Activated T-helper 1 cell treated with anti-CD3 and anti-CD28 coated beads, Interleukin-12 subunit alpha, Interleukin-12 subunit beta, Interleukin-2, Interleukin-4 antibody, amounts not matched to agents 30 ng/mL and 10 ng/mL and 1 ng/mL, durations not matched to agents 14 hours and 24 hours and 36 hours (primary cell): ENCODE results near the gene WFS1. TPM values are rescaled to one million over a fixed set of nuclear protein-coding genes. Genes with fewer than 3 reads are reported as not detected.

Source experiments
- DNase-seq: peaks from one replicate; pipeline ENCODE4 v3.0.0; 2021; ENCODE audit warnings: low spot score
- H3K27ac Mint-ChIP-seq: one replicate; pipeline ENCODE4 v1.8.0; 2021; ENCODE audit warnings: mild to moderate bottlenecking, mixed read lengths
- H3K27me3 Mint-ChIP-seq: one replicate; pipeline ENCODE4 v1.8.0; 2022; ENCODE audit warnings: mild to moderate bottlenecking, moderate library complexity, mixed read lengths; ENCODE audit not compliant: insufficient read depth
- H3K36me3 Mint-ChIP-seq: one replicate; pipeline ENCODE4 v1.8.0; 2021; ENCODE audit warnings: low read depth, mixed read lengths
- H3K4me1 Mint-ChIP-seq: one replicate; pipeline ENCODE4 v1.8.0; 2021; ENCODE audit warnings: low read depth, mixed read lengths
- H3K4me3 Mint-ChIP-seq: one replicate; pipeline ENCODE4 v1.8.0; 2021; ENCODE audit warnings: mild to moderate bottlenecking, moderate library complexity, mixed read lengths
- H3K9me3 Mint-ChIP-seq: one replicate; pipeline ENCODE4 v1.8.0; 2021; ENCODE audit warnings: mixed read lengths
- intact Hi-C: fragments of 100-400 bp; cut with micrococcal nuclease; formaldehyde crosslinking; loops from one replicate; pipeline ENCODE4 v1.15.1; 2024
- total RNA-seq: library from RNA; stranded (reverse); gene quantifications from 2 replicates; pipeline ENCODE4 v1.2.3, GENCODE V29; 2022

Gene WFS1
- total RNA-seq, 1 donor from 2014 or later = 9.3 TPM

DNA sequence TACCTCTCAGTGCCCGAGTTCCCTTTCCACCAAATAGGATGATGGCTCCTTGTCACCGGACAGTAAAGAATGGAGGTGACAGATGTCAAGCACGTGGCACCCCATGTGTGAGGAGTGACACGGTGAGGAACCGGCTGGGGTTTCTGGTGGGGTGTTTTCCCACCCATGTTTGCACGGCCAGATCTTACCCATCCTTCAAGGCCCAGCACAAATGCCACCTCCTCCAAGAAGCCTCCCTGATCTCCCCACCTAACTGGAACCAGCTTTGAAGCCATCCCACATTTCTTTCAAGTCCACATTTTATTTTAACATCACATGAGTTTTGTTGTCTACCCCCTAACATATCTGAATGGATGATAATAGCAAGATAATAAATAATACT, 63.0 kb downstream of the WFS1 start:
- Mint-ChIP-seq H3K4me3 (no peak overlapping the region), H3K36me3 (no peaks in the 10 kb centered on the region), H3K9me3 (no peaks in the 10 kb centered on the region), H3K27ac (no peak overlapping the region), H3K4me1 (peaks cover 4% of the 10 kb centered on the region), H3K27me3 (peaks cover 18% of the 10 kb centered on the region)
- intact Hi-C loops = loop anchor here (1.0 kb wide), 1 partner anchor 214 kb away; no protein-coding TSS in a partner anchor
- DNase-seq = no peak

DNA sequence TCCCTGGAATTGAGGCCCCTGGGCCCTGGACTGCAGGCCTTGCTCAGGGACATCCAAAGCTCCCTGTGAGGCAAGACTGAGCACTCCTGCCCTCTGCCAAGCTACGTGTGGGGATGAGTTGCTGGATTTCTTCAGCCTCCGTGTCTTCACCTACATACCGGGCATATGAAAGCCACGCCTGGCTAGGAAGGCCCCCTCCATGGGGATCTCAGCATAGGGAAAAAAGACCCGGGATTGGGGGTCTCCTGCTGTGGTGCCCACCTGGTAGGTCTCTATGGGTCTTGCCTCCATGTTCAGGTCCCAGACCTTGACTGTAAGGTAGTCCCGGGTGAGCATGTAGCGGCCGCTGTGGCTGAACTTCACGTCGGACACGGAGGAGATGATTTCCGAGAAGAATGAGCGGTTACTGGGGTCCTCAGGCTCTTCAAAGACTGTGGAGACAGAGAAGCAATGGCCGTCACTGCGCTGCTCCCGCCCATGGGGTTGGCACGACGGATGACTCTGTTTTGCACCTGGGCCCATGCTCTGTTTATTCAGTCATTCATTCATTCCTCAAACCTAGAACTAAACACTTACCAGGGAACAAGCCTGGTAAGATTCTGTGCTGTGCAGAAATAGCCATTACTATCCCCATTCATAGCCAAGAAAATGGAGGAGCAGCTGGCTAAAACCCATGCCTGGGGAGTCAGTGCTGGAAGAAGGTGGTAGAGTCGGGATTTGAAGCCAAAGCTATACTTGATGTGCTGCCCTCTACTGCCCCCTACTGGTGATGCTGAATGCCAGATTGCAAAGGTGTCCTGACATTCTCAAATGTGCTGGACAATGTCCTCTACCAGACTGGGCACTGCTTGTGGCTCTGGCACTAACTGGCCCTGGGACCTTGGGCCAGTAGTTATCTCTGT, 63.9 kb downstream of the WFS1 start:
- intact Hi-C loops = no loop called here
- H3K4me3 Mint-ChIP-seq = no peak overlapping the region
- DNase-seq = no peak
- H3K4me1 Mint-ChIP-seq = peaks cover 13% of the 10 kb centered on the region
- H3K36me3 Mint-ChIP-seq = no peaks in the 10 kb centered on the region
- H3K9me3 Mint-ChIP-seq = no peaks in the 10 kb centered on the region
- no peak overlapping the region for H3K27ac Mint-ChIP-seq
- H3K27me3 Mint-ChIP-seq = peaks cover 21% of the 10 kb centered on the region

DNA sequence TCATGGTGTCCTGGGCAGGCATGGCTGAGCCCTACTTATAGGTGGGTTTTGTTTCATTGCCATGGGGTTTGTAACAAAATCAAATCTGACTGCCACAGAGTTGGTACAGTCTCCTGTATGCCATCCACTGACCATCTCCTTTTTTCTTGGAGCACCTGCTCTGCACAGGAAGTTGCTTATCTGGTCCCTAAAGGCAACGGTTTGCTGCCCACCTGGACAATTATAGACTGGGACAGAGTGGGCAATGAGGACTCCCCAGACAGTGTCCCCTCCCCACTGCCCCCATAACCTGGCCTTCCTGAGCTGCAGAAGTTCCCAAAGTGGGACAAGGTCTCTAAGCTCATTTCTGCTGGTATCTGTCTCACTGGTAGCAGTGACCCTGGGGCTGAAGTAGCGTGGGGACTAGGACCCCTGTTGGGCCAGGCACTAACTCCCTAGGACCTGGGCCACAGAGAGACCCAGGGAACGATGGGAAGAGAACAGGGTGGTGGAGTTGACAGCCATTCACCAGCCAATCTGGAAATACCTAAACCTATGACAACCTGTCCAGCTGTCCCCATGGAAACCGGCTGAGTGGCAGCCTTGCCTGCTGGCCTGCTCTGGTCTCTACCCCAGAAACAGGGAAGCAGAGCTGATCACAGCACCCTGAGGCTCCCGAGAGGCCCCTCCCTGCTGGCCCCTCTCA, 64.7 kb downstream of the WFS1 start:
- no peaks in the 10 kb centered on the region for H3K9me3 Mint-ChIP-seq
- H3K4me3 Mint-ChIP-seq = no peak overlapping the region
- H3K36me3 Mint-ChIP-seq = no peaks in the 10 kb centered on the region
- peaks cover 21% of the 10 kb centered on the region for H3K4me1 Mint-ChIP-seq
- H3K27me3 Mint-ChIP-seq = peaks cover 26% of the 10 kb centered on the region
- DNase-seq = no peak
- intact Hi-C loops = no loop called here
- no peak overlapping the region for H3K27ac Mint-ChIP-seq

DNA sequence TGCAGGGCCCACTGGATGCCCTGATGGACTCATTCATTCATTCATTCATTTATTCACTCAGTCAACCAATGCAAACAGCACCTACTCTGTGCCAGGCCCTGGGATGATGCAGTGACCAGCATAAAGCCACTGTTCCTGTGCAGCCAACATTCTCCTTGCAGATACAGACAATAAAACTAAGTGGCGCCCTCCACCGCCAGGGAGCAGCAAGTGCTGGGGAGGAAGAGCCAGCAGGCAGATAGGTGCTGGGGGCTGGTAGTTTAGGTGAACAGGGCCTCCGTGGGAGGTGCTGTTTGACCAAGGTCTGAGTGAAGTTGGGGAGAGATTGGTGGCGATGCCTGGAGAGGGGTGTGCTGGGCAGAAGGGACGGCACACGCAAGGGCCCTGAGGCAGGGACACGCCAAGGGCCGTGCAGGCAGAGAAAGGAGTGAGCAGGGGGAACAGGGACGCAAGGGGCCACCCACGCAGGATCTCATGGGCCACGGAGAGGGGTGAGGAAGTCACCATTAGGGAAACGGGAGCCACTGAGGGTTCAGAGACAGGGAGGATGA, 65.5 kb downstream of the WFS1 start:
- Mint-ChIP-seq H3K4me3 (no peak overlapping the region), H3K27me3 (peaks cover 27% of the 10 kb centered on the region), H3K36me3 (no peaks in the 10 kb centered on the region), H3K9me3 (no peaks in the 10 kb centered on the region), H3K27ac (peak overlapping the region; percentile 5), H3K4me1 (peaks cover 22% of the 10 kb centered on the region)
- intact Hi-C loops = no loop called here
- DNase-seq = no peak

DNA sequence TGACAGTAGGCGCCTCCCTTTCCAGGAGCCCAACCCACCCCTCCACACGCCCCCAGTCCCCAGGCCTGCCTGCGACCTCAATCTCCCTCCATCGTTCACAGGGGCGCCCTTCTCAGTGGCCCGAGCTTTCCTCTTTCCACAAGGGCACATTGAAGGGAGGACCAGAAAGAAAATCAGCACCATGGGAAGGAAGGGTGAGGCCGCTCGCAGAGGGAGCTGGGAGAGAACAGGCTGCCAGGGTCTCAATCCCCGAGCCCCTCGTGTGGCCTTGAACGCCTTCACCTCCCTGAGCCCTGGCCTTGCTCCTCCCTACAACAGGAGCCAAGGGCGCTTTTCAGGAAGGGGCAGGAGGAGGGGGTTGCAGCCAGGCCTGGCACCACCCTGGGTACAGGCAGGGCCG, 66.5 kb downstream of the WFS1 start:
- Mint-ChIP-seq H3K4me3 (no peak overlapping the region), H3K4me1 (peaks cover 22% of the 10 kb centered on the region), H3K9me3 (no peaks in the 10 kb centered on the region), H3K27ac (no peak overlapping the region), H3K36me3 (no peaks in the 10 kb centered on the region), H3K27me3 (peaks cover 33% of the 10 kb centered on the region)
- intact Hi-C loops = no loop called here
- DNase-seq = no peak

DNA sequence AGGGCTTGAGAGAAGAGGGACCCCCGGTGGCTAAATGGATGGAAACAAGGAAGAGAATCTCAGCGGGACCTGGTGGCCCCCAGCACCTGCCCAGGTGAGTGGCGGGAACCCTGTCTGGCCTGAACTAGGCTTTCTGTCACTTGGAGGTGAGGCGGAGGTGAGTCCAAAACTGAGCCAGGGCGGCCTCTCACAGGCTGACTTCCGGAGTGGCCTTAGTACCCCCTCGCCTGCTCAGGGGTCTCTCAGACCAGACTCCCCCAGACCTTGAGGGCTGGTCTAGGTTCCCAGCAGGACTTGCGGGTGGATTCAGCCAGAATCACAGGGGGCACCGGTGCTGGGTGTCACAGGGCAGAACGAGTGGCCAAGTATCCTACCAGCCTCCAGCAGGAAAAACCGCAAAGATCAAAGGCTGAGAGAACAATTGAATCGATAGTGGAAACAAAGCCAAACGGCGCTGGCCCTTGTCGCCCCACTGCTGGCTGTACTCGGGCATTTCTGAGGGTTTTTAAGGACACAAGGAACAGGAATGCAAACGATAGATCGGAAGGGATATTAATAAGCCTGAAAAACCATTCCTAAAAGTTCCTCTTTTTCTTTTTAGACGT, 67.8 kb downstream of the WFS1 start:
- no peaks in the 10 kb centered on the region for H3K36me3 Mint-ChIP-seq
- DNase-seq = no peak
- no peaks in the 10 kb centered on the region for H3K9me3 Mint-ChIP-seq
- no peak overlapping the region for H3K27ac Mint-ChIP-seq
- peaks cover 33% of the 10 kb centered on the region for H3K27me3 Mint-ChIP-seq
- H3K4me3 Mint-ChIP-seq = no peak overlapping the region
- H3K4me1 Mint-ChIP-seq = peaks cover 22% of the 10 kb centered on the region
- intact Hi-C loops = no loop called here

DNA sequence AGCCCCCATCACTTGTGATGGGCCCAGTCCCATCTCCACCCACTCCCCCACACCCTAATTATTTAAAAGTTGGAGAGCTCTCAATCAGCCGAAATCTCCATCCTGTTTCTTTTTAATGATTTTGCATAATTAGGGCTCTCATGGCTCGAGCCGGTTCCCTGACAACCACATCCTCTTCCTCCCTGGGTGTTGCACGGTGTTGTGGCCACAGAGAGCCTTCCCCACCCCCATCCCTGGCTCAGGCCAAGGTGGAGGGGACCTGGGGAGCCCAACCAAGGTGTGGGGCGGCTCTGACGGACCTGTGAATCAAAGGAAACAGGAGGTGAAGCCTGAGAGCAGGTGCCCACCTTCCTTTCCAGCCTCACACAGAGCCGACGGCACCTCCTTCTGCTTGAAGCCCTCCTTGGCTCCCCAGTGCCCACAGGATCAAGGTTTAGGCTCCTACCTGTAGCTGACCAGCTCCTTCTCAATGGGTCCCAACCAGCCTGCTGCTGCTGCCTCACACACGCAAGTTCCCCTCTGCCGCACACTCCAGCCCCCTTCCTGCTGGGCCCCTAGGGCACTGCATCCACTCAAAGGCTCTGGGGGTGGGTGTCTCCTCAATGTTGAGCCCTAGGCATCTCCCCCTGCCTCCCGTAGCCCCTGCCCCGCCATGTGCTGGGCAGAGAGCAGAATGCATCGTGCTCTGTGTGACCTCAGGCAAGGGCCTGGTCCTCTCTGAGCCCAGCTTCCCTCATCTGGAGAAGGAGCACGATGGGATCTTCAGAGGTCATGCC, 68.7 kb downstream of the WFS1 start:
- Mint-ChIP-seq H3K27me3 (peaks cover 28% of the 10 kb centered on the region), H3K36me3 (no peaks in the 10 kb centered on the region)

DNA sequence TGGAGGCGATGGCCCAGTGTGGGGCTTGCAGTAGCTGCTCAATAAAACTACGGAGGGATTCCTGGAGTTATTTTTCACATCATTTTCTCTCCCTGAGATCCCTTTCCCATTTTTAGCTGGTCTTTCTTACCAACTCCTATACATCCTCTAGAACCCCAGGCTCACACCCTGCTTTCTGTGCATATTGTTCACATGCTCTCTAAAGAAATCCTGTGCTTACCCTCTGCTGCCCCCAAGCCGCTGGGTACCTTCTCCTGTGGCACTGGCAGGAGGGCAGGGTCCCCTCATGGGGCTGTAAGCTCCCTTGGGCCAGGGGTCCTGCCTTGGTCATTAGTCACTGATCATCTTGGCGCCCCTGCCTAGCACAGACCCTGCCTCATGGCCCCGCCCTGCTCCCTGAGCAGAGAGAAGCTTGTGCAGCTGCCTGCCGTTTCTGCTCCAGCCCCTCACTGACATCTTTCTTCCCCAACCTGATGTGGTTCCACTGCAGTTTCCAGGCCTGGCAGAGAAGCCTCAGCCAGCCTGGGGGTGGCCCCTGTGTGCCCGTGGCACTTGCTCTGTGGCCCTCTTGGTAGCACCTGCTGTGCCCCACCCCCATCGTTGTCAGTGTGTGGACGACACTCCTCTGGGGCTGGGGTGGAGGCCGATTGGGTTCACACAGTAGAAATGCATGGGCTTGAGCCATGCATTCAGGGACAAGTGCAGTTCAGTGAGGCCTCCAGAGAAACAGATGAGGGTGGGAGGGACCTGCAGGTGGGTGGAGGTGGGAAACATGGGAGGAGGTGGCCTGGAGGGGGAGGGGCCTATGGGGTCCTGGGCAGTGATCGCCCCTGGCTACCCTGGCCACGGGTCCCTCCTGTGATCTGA, 69.5 kb downstream of the WFS1 start:
- no peaks in the 10 kb centered on the region for H3K36me3 Mint-ChIP-seq
- no peak overlapping the region for H3K4me3 Mint-ChIP-seq
- no peak overlapping the region for H3K27ac Mint-ChIP-seq
- H3K9me3 Mint-ChIP-seq = no peaks in the 10 kb centered on the region
- intact Hi-C loops = no loop called here
- peaks cover 22% of the 10 kb centered on the region for H3K4me1 Mint-ChIP-seq
- peaks cover 29% of the 10 kb centered on the region for H3K27me3 Mint-ChIP-seq
- no peak for DNase-seq

More for the DNA sequence above, 68.7 kb downstream of the WFS1 start:
- Mint-ChIP-seq H3K4me3 (no peak overlapping the region), H3K4me1 (peaks cover 22% of the 10 kb centered on the region), H3K27ac (peak overlapping the region; percentile 6), H3K9me3 (no peaks in the 10 kb centered on the region)
- DNase-seq = peak; percentile 7
- intact Hi-C loops = no loop called here

DNA sequence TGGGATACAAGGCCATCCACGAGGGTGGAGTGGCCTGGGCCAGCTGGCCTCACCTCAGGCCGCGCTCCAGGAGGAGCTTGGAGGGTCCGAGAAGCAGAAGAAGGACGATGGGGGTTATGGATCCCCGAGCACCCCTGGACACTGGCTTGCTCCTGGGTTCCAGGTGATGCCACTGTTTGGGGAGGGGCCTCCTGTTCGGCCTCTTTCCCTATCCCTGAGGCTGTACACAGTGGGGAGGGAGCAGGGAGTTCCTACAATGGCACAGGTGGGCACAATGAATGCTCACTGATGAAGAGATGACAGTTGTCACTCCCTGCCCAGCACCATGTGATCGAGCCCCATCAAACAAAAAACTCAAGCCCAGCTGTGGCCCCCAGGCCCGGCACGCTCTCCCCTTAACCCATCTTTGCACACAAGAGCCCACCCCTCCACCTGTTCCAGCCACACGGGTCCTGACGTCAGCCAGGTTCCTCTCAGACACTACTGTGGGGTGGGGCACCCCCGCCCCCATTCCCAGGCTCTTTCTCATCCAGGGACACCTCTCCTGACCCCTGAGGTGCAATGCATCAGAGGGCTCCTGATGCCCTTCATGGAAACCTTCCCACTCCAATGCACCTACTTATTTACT, 70.3 kb downstream of the WFS1 start:
- Mint-ChIP-seq H3K27me3 (peaks cover 32% of the 10 kb centered on the region), H3K36me3 (no peaks in the 10 kb centered on the region), H3K9me3 (no peaks in the 10 kb centered on the region), H3K4me3 (no peak overlapping the region), H3K27ac (no peak overlapping the region), H3K4me1 (peaks cover 22% of the 10 kb centered on the region)
- intact Hi-C loops = no loop called here
- DNase-seq = no peak

DNA sequence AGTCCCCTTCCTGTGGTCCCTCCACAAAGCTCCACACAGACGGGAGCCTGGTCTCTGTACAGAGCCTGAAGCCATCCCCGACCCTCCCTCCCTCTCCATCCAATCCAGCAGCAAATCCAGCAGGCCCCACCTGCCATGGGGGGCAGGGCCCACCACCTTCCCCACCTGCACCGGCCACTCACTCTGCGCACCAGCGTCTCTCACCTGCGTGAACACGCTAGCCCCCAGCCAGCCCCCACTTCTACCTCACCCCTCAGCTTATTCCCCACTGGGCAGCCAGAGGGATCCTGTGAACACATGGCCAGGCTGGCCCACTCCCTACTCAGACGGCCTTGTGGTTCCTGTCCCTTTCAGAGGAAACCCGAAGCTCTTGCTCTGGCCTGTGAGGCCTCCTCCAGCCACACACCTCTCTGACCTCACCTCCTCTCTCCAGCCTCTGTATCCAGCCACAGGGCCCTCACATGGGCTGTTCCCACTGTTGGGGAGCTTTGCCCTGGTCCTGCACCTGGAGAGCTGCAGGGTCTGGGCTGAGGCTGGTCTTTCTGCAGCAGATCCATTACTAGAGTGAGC, 70.9 kb downstream of the WFS1 start:
- intact Hi-C loops = no loop called here
- H3K4me3 Mint-ChIP-seq = no peak overlapping the region
- peaks cover 22% of the 10 kb centered on the region for H3K4me1 Mint-ChIP-seq
- H3K27ac Mint-ChIP-seq = no peak overlapping the region
- no peak for DNase-seq
- no peaks in the 10 kb centered on the region for H3K36me3 Mint-ChIP-seq
- no peaks in the 10 kb centered on the region for H3K9me3 Mint-ChIP-seq
- H3K27me3 Mint-ChIP-seq = peaks cover 32% of the 10 kb centered on the region

DNA sequence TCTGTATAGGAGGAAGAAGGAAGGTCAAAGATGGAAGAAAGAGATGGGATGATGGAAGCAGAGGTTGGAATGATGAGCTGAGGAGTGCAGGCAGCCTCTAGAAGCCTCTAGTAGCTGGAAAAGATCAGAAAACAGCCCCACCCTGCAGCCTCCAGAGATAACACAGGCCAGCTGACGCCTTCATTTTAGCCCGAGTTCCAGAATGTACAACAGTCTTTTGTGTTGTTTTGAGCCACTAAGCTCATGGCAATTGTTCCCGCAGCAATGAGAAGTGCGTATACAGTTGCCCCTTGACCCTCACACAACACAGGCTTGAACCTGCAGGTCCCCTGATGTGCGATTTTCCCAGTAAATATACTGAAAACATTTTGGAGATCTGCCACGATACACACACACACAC, 72.0 kb downstream of the WFS1 start:
- Mint-ChIP-seq H3K27ac (no peak overlapping the region), H3K4me3 (no peak overlapping the region), H3K9me3 (no peaks in the 10 kb centered on the region), H3K4me1 (peaks cover 22% of the 10 kb centered on the region), H3K36me3 (no peaks in the 10 kb centered on the region), H3K27me3 (peaks cover 34% of the 10 kb centered on the region)
- intact Hi-C loops = no loop called here
- no peak for DNase-seq
